Activated T-cell treated with anti-CD3 and anti-CD28 coated beads for 48 hours (primary cell): Measurements from ENCODE around the gene GALNT17.

Source experiments
- DNase-seq: peaks from one replicate; pipeline ENCODE4 v3.0.0-alpha.2; 2020; ENCODE audit warnings: low read depth

GALNT17 gene

DNA sequence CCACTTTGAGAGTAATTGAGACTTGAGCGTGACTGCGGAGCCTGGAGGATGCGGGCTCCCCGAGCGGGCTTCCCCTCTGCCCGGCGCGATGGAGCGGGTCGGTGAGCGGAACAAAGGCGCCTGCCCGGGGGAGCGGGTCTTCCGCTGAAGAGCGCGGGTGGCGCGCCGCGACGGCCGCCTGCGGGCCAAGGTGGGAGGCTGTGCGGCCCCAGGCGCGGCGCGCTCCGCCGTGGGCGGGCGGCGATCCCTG lies at the start of gene GALNT17:
GALNT17 (plus strand) TSS at position 18 of the 250 bp plus-strand sequence.
- no peak for DNase-seq

DNA sequence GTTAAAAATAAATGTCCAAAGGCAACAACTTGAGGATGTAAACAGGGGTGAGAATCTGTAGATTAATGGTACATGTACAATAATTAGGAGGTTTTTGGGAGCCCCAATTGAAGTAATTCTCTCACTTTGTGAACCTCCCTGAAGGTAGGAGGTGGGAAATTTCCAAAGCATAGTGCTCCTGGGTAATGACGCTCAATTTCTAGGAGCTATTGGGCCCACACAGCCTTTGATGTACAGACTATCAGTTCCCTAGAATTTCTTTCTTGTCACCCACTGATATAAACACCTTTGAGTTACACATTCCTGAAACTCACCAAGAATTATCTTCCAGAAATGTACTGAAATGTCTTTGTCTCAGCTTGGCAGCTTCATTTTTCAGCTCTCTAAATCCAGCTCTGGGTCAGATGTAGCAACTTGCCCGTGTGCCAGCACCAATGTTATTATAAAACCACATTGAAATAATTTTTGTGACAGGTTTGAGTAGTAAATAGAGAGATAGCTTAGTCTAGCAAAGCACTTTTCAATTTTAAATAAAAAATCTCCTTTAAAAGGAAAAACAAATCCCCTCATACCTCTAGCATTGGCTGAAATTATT lies 36.6 kb upstream of the GALNT17 start:
- no peak for DNase-seq

DNA sequence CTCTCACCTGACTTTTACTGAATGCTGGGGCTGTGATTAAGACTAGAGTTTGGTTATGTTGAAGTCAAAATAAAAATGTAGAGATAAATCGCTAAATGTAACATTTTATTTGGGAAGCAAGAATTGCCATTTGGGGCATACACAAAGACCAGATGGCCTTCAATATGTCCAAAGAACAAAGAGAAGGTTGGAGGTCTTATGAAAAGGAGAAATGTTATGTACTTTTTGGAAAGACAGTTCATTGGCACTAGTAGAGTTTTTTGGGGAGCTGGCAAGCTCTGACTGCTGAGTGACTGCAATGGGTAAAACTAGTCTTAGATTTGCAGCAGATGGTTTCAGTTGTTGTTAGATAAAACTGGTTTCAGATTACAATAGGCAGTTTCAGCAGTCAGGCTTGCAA lies 35.6 kb upstream of the GALNT17 start:
- DNase-seq: no peak

DNA sequence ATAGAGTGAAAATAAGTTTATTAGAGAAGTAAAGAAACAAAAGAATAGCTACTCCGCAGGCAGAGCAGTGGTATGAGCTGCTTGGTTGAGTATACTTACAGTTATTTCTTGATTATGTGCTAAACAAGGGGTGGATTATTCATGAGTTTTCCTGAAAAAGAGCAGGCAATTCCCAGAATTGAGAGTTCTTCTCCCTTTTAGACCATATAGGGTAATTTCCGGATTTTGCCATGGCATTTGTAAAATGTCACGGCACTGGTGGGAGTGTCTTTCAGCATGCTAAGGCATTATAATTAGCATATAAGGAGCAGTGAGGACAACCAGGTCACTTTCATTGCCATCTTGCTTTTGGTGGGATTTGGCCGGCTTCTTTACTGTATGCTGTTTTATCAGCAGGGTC lies 25.7 kb upstream of the GALNT17 start:
- DNase-seq: no peak

DNA sequence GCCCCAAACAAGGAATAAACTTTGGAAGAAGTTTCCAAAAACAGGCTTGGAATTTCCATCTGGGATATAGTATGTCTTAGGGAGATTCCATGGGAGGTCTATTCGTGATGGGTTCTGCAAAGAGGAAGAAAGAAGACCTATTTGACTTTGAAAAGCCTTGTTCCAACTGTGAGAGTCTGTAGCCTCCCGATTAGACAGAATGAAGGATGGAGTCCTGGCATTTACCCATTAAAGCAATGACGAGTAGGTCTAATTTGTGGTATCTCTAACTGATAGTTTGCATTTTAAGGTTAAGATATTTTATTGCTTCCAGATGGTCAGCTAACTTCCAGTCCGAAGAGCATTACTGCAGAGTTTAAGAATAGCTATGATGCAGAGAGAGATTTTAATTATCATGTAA lies 19.5 kb upstream of the GALNT17 start:
- no peak for DNase-seq

DNA sequence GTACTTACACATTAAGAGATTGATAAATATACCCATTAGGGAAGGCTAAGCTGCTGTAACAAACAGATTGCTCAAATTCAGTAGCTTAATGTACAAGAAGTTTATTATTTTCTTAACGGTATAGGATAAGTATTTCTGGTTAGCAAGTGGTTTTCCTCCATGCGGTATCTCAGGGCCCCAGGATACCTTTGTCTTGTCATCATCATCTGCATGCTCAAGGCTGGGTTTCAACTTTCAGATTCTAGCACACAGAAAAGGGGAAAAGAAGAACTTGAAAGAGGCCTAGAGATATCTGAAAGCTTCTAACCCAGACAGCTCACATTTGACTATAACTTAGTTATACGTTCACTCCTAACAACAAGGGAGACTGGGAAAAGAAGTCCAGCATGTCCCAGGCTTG lies 11.8 kb upstream of the GALNT17 start:
- no peak for DNase-seq

DNA sequence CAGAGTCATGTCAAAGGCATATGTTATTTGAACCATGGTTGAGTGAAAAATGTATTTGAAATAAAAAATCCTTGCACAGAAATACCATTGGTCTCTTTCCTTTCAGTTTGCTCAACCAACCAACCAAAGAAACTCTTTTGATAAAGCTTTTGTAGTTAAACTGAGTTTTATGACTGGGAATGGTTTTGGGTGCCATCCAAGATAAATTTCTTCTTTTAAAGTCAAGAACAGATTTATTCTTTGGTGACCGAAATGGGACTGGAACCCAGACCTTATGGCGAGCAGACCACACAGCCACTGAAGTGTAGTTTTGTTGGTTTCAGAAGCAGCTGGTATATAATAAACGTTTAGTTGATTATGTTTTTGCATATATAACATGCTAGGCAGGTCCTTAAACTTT lies 2.8 kb upstream of the GALNT17 start:
- no peak for DNase-seq

DNA sequence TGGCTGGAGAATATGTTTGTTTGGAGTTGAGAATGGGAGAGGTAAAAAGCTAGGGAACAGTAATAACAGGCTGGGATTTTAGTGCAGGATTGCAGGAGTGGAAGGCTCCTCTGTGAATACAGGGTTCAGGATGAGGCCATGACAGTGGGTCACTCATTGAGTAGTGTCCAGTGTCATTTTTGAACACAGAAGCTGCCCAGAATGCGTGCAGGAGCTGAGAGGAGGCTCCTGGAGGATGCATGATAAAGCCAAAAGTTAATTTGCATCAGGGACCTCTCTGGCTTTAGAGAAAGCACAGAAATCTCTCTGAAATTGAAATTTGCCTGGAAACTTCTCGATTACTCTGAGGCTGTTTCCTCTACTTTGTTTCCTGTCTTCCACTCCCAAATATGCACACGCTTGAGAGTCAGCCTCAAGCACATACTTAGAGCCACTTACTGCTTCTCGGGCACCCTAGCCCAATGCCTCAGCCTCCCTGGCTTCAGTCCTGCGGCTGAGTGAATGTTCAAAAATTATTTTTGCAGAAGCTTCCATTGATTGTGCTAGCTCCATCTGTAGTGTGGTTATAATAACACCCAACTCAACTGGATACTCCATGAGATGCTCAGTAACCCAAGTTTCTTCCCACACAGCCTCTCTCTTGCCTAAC lies 1.8 kb upstream of the GALNT17 start:
- no peak for DNase-seq

DNA sequence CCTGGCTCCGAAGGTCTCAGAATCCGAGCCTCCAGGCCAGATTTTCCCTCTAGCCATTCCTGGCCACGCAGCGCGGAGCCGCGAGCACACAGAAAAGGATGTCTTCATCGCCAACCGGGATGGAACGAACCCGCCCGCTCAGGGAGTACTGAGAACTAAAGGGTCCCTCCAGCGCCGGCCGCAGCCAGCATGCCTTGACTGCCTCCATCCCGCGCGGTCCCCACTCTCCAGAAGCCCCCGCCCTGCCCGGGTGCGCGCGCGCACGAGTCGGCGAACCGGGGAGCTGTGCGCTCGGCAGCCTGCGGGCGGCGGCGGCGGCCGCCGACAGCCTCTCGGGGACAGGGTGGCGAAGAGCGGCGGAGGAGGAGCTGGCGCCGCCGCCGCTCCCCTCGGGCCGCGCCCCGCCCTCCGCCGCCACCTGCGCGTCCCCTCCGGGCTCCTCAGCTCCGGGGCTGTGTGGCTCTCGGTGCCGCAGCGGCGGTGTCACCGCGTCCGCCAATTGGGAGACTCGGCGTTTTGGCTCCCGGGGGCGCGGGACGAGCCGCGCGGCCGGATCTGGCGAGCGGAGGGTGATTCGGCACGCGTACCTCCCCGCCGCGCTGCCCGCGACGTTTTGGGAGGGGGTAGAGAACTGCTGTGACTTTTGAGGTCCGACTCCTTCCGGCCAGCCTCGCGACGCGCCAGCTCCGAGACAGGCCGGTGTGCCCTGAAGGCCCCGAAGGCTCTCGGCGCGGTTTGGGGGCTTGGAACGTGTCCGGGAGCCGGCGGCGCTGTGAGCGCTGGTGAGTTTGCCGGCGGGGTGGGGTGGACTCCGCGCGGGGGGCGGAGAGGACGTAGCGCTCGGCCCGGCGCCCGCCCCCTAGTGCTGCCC lies 453 bp upstream of the GALNT17 start:
- no peak for DNase-seq

DNA sequence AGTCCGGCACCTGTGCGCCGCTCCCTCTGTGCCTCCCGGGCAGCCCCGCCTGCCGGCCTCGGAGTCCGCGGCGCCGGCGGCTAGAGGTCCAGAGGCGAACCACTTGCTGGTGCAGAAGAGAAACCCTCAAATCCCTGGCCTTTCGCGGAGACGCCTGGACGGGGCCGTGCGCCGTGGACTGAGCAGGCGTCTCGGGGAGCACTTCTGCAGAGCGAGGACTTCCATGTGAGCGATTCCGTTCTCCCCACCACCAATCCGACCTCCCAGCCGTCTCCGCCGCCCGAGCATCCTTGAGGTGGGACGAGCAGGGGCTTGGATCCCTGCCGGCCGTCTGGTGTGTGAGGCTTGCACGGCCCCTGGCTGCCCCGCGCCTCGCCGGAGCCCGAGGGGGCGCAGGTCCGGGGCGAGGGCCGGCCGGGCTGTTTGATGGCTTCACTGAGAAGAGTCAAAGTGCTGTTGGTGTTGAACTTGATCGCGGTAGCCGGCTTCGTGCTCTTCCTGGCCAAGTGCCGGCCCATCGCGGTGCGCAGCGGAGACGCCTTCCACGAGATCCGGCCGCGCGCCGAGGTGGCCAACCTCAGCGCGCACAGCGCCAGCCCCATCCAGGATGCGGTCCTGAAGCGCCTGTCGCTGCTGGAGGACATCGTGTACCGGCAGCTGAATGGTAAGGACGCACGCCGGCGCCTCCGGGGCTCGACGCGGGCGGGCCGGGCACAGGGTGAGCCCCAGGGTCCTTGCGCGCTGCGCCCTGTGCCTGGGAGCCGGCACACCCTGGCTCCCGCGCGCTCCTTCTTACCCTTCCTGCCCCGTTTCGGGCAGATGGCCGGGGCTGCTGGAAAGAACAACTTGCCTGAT lies 660 bp downstream of the GALNT17 start:
- no peak for DNase-seq

DNA sequence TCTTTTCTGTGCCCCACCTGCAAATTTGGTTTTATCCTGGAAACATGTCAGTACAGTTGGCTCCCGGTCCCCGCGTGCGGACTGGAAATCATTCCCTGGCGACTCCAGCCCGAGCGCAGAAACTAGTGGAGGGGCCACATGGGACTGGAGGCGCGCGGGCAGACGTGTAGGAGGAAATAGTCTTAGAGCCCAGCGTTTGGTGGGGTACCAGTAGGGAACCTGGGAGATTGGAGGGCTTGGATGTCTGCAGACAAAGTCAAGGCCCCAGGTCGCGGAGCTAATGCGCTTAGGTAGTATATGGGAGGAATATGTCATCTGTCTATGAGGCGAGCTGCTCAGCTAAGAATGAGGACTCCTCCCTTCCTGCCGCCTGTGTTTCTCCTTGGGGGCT lies 1.3 kb downstream of the GALNT17 start:
- no peak for DNase-seq

DNA sequence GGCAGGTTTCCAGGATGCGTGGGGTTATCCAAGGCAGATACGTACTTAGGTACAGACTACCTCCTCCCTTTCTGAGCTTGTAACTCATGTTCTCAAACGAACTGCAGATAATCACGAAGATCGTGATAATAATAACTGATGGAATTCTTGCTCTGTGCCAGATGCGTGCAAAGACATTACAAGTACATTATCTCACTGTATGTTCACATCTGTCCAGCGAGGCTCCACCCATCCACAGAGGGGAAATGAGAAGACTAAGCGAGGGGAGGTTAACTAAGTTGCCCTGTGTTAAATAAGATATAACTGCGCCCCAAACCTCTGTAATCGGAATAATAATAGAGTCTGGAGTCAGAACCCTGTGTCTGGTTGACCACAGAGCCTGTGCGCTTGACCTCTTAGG lies 1.9 kb downstream of the GALNT17 start:
- no peak for DNase-seq

DNA sequence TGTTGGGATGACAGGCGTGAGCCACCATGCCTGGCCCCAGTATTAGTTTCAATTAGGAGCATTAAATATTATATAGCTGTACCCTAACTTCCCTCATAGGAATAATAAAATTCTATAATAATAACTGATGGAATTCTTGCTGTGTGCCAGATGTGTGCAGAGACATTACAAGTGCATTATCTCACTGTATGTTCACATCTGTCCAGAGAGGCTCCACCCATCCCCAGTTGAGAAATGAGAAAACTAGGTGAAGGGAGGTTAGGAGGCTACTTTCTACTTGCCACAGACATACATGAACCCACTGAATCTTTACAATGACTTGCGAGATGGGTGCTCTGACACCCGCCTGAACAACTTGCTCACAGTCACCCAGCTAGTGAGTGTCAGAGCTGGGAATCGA lies 3.2 kb downstream of the GALNT17 start:
- DNase-seq: no peak

DNA sequence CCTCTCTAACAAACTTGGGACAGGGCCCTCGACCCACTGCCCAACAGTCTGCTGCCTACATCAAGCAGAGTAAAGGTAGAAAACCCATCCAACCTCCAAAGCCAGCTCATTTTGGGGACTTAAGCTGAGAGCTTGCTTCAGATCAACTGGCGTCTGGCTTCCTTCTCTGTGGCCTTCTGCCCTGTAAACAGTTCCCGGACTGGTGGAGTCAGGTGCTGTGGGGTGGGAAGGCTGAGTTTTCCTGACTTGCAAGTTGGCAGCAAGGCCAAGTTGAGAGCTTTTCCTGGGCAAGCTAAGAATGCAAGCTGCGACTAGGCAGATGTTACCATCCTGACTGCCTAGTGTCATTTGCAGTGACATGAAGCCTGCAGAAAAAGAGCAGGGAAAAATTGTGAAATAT lies 3.7 kb downstream of the GALNT17 start:
- no peak for DNase-seq

DNA sequence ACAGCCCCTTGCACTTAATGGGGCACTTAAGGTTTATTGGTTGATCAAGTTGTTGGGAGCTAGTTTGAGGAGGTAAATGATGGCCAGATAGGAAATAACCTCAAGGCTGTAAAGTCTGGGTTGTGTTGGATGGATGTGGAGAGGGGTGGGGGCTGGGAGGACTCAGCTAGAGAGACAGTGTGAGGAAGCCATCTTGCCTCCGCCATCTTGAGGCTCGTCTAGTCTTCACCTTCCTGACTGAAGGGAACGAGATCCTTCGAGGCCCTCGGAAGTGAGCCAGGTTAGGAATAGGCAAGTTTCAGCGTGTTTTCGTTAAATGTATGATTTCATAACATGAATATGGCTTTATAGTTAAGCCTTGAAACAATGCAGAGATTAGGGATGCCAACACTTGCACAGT lies 5.5 kb downstream of the GALNT17 start:
- DNase-seq: no peak

DNA sequence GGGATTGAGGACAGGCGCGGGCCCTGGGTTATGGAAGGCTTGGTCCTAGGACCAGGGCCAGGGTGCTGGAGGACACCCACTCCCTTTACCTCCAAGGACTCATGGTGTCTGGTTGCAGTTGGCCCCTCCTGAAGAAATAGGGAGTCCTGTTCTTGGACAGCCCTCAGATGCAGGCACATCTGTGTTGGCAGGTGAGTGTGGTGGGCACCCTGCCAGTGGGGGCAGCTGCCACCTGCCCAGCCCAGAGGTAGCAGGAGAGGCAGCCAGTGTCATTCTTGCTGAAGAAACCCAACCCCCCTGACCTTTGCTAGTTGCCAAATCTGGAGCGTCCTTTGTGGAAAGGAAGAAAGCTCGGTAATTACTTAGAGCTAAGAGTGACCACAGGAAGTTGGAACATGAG lies 8.3 kb downstream of the GALNT17 start:
- DNase-seq: no peak

DNA sequence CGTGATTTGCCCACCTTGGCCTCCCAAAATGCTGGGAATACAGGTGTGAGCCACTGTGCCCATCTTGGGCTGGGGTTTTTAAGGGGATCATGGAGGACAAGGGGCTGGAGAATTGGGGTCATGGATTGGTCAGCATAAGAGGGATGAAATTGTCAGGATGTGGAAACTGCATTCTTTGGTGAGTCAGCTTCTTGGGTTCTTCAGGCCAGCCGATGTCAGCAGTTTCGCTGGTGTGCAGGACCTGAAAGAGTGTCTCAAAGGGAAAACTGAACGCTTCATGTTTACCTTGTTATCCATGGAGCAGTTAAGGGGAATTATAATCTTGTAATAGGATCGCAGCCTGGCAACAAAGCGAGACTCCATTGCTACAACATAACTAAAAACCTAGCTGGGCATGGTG lies 13.0 kb downstream of the GALNT17 start:
- no peak for DNase-seq

DNA sequence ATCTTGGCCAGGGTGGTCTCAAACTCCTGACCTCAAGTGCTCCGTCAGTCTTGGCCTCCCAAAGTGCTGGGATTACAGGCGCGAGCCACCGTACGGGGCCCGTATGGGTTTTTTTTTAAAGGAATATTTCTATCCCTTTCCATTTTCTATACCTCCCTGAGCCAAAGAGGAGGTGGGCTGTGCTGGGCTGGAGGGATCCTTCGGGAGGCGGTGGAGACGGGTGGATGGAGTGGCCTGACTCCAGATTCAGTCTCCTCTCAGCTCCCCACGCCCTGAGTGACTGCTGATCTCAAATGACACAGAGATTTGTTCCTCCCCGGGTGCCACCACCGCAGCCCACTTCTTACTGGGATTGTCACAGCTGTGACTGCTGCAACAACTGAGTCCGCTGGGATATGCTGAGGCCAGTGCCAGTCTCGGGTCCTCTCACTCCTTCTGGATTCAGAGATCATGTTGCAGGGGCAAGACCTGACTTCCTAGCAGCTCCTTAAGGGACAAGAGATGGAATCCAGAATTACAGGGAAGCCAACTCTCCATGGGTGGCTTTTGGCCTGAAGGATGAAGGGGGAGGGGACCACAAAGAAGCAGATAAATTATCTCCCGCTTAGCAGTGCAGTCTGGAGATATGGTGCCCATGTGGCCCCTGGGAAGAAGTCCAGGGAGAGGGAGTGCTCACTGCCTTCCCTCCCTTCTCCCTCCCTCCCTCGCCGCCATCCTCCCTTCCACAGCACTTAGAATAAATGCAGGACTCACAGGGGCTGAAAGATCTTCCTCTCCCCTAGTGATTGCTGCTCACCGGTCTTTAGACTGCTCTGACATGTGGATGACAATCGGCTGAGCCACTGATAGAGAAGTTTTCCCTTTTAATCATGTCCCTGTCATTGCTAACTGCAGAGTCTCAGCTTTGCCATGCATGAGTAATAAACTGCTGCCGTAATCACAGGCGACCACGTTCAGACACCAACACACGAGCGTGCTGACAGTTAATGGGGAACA lies 14.3 kb downstream of the GALNT17 start:
- DNase-seq: no peak

DNA sequence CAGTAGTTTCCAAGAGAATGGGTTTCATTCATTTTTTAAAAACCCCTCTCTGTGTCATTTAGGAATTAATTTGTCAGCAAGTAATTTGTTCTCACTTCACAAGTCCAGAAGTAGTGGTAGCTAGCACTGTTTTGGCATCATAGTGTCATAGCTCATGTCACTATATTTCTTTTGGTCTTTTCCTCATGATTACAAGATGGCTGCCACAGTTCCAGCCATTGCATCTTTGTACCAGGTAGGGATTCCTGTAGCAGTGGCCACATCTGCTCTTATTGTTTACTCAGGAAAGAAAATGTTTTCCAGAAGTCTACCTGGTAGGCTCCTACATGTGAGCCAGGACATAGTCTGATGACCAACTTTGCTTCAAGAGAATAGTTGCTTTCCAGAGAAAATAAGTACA lies 16.2 kb downstream of the GALNT17 start:
- no peak for DNase-seq

DNA sequence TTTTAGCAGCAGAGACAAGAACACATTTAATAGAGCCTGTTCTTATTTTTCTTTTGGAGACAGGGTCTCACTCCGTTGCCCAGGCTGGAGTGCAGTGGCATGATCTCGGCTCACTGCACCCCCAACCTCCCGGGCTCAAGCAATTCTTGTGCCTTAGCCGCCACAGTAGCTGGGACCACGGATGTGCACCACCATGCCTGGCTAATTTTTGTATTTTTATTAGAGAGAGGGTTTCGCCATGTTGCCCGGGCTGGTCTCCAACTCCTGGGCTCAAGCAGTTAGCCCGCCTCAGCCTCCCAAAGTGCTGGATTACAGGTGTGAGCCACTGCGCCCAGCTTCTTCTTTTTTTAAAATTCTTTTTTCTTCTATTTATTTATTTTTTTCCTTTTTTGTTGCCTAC lies 23.3 kb downstream of the GALNT17 start:
- DNase-seq: no peak

DNA sequence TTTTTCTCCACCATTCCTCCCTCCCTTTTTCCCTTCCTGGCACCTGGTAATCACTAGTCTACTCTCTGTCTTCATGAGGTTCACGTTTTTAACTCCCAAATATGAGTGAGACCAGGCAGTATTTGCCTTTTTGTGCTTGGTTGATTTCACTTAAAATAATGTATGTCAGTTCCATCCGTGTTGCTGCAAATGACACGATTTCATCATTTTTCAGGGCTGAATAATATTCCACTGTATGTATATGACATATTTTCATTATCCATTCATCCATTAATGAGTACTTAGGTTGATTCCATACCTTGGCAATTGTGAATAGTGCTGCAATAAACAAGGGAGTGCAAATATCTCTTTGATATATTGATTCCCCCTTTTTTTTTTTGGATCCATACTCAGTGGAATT lies 25.8 kb downstream of the GALNT17 start:
- no peak for DNase-seq

DNA sequence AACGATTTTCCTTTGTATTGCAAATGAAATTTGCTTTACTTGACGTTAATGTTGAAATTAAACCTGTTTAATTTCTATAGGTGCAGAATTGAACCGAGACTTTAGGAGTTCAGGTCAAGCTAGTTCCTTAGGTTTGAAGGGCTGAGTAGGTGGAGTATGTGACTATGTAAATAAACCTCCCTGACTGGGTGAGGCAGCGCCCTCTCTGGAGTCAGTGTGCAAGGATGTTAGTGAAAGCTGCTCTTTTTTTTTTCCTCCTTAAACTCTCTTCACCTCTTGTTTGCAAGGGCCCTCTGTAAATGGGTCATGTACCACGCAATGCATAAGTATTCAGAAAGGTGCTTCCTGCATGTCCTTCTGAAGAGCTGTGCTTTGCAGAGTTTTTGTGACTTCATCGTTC lies 33.8 kb downstream of the GALNT17 start:
- DNase-seq: no peak
